A673 (cell line): Measurements from ENCODE around the gene DEDD2. TPM values are rescaled to one million over a fixed set of nuclear protein-coding genes. Genes with fewer than 3 reads are reported as not detected.

Source experiments
- BruUV-seq: library from RNA; stranded (reverse); fragments of 400-500 nt; replicated peaks from 2 replicates; lab custom pipeline; 2021; lab: Mats Ljungman, UMichigan
- CTCF ChIA-PET: fragments of 300-600 bp; sonication (Branson Sonifier 250); formaldehyde crosslinking; loops from one replicate; lab custom pipeline; 2022; ENCODE audit warnings: antibody characterized with exemption; lab: Charles Lee
- POLR2A ChIA-PET: fragments of 300-600 bp; sonication (Branson Sonifier 250); formaldehyde crosslinking; loops from one replicate; lab custom pipeline; 2022; ENCODE audit warnings: antibody characterized with exemption; ENCODE audit not compliant: low non-redundant PET; lab: Charles Lee
- DNase-seq: peaks from one replicate; pipeline ENCODE4 v3.0.0-alpha.2; 2015; ENCODE audit warnings: low spot score
- H3K27ac ChIP-seq: fragments of 200-600 bp; sonication (generic); 2 replicates; pipeline ENCODE4 v1.5.1; 2016; ENCODE audit warnings: mixed run types, low read depth, mild to moderate bottlenecking, mixed read lengths, antibody characterized with exemption, low read length; ENCODE audit not compliant: poor library complexity, severe bottlenecking
- H3K27me3 ChIP-seq: fragments of 200-600 bp; sonication (generic); replicated peaks from 2 replicates; pipeline ENCODE4 v1.6.1; 2017; ENCODE audit warnings: mixed run types, low read depth, mild to moderate bottlenecking, mixed read lengths, antibody characterized with exemption, low read length; ENCODE audit not compliant: insufficient read depth, poor library complexity
- H3K36me3 ChIP-seq: fragments of 200-600 bp; sonication (generic); 2 replicates; pipeline ENCODE4 v1.6.1; 2016; ENCODE audit warnings: mixed run types, mild to moderate bottlenecking, mixed read lengths, antibody characterized with exemption, low read length; ENCODE audit not compliant: insufficient read depth, poor library complexity, severe bottlenecking
- H3K4me1 ChIP-seq: fragments of 200-600 bp; sonication (generic); 2 replicates; pipeline ENCODE4 v1.6.1; 2017; ENCODE audit warnings: mixed run types, mild to moderate bottlenecking, mixed read lengths, antibody characterized with exemption, low read length; ENCODE audit not compliant: insufficient read depth, poor library complexity, severe bottlenecking
- H3K4me3 ChIP-seq: fragments of 200-600 bp; sonication (generic); 2 replicates; pipeline ENCODE4 v1.5.1; 2016; ENCODE audit warnings: low read depth, mixed run types, mild to moderate bottlenecking, mixed read lengths, low read length; ENCODE audit not compliant: poor library complexity, severe bottlenecking
- H3K9me3 ChIP-seq: fragments of 200-600 bp; sonication (generic); 2 replicates; pipeline ENCODE4 v1.6.1; 2016; ENCODE audit warnings: mixed run types, low read depth, mild to moderate bottlenecking, mixed read lengths, antibody characterized with exemption, low read length; ENCODE audit not compliant: poor library complexity, severe bottlenecking
- CTCF ChIP-seq: fragments of 300-800, 200-600 bp; sonication (generic); conservative IDR thresholded peaks from 2 replicates; pipeline ENCODE4 v1.5.1; 2017; ENCODE audit warnings: low read depth, mild to moderate bottlenecking, antibody characterized with exemption, low read length, moderate library complexity, mixed read lengths
- EZH2 ChIP-seq: fragments of 200-600 bp; sonication (generic); IDR thresholded peaks from 2 replicates; pipeline ENCODE4 v1.6.1; 2017; ENCODE audit warnings: borderline replicate concordance, low read depth, mild to moderate bottlenecking, mixed read lengths, antibody characterized with exemption, low read length; ENCODE audit not compliant: poor library complexity, severe bottlenecking
- intact Hi-C: fragments of 100-400 bp; cut with micrococcal nuclease; formaldehyde crosslinking; loops from one replicate; pipeline ENCODE4 v1.10.0; 2022; ENCODE audit not compliant: unreplicated experiment
- total RNA-seq: library from RNA; stranded (reverse); gene quantifications from 2 replicates; pipeline ENCODE4 v1.2.3, GENCODE V29; 2021

DEDD2 gene
- total RNA-seq, 1 experiment from 2014 or later: 32.1 TPM

- BruUV-seq: no TSS peak
- Histone ChIP-seq H3K27ac (peak overlapping the region; percentile 77), H3K27me3 (no peaks in the 10 kb centered on the region), H3K4me3 (peak overlapping the region; percentile 87), H3K4me1 (peaks cover 31% of the 10 kb centered on the region), H3K9me3 (no peaks in the 10 kb centered on the region), H3K36me3 (peaks cover 18% of the 10 kb centered on the region)
- intact Hi-C loops: no loop called here
- ChIA-PET POLR2A (interaction anchor here (0.5 to 0.6 kb wide), 2 partner anchors 44 to 47 kb away, joined by 3 to 6 read pairs; no protein-coding TSS in a partner anchor), CTCF (interaction anchor here (0.6 kb wide), 1 partner anchor 214 kb away, joined by 6 read pairs; no protein-coding TSS in a partner anchor)
- DNase-seq: no peak
- TF ChIP-seq EZH2 (no peak), CTCF (no peak)
Measured at GRCh38 chr19:42220751-42221097, 3.2 kb upstream of the DEDD2 start.

- peak within 1 kb of the TSS; percentile 77 for H3K27ac ChIP-seq
- POLR2A ChIA-PET: interaction anchor here (0.5 to 0.6 kb wide), 3 partner anchors 43 to 76 kb away, joined by 3 to 6 read pairs (median 3); no protein-coding TSS in a partner anchor
- intact Hi-C loops: no loop called here
- H3K9me3 ChIP-seq: no peaks in the 10 kb centered on the region
- CTCF ChIA-PET: interaction anchor here (0.6 kb wide), 1 partner anchor 215 kb away, joined by 6 read pairs; no protein-coding TSS in a partner anchor
- BruUV-seq: TSS peak; percentile 92
- TF ChIP-seq EZH2 (no peak), CTCF (peak; percentile 36; the same call in 1 of the 2 replicates)
- peaks cover 15% of the 10 kb centered on the region for H3K36me3 ChIP-seq
- H3K4me1 ChIP-seq: peaks cover 31% of the 10 kb centered on the region
- peak; percentile 99 for DNase-seq
- peak within 1 kb of the TSS; percentile 87 for H3K4me3 ChIP-seq
- H3K27me3 ChIP-seq: no peaks in the 10 kb centered on the region
Measured at GRCh38 chr19:42219812-42220750, 2.6 kb upstream of the DEDD2 start, which contains the start of gene ZNF526. ZNF526 (plus strand) TSS chr19:42220312; CDS start chr19:42224404, 4,092 bp downstream.

- H3K9me3 ChIP-seq: no peaks in the 10 kb centered on the region
- no TSS peak for BruUV-seq
- intact Hi-C loops: no loop called here
- peaks cover 28% of the 10 kb centered on the region for H3K36me3 ChIP-seq
- TF ChIP-seq CTCF (no peak), EZH2 (no peak)
- H3K27ac ChIP-seq: peak overlapping the region; percentile 91
- H3K4me1 ChIP-seq: peaks cover 31% of the 10 kb centered on the region
- DNase-seq: peak; percentile 45
- ChIA-PET CTCF (no interaction called here), POLR2A (no interaction called here)
- H3K27me3 ChIP-seq: no peaks in the 10 kb centered on the region
- H3K4me3 ChIP-seq: peak overlapping the region; percentile 96
Measured at GRCh38 chr19:42216653-42217519, 591 bp downstream of the DEDD2 start.
